ENCODE results near the gene HELQ. TPM values are rescaled to one million over a fixed set of nuclear protein-coding genes. Genes with fewer than 3 reads are reported as not detected.

Gene HELQ
- total RNA-seq, result 7.6 and 8.9 TPM in 2 replicates

DNA sequence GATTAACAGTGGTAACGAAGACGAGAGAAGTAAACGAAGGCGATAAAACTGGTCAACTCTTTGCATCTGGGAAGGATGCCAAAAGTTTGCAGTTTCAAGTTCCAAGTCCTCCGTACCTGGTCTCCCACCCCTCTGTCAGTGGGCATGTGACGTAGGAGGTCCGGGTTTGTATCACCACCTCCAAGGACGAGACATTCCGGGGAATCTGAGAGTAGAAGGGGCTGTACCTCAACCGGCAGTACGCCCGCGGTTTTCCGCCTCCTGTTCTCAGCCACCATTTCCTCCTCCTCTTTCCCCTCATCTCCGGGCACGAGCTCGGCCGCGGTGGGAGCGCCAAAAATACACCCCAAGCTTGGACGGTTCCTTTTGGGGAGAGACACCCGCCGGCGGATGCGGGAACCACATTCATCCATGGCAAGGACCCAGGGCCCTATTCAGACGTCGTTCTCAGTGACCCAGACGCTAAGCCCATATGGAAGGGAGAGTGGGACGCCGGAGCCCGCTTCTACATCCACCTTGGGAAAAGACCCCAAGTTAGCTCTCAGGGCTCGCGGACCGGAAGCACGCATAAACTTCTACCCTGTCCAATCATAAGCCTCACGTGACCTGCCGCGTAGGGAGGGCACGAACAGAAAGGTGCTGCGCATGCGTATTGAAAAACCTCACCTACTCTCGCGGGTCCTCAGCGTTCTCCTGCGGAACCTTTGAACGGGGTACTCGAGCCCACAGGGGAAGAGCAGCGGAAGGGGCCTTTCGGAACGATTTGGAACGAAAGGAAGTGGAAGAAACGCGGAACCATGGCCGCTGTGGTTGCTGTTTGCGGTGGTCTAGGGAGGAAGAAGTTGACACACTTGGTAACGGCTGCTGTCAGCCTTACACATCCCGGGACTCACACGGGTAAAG, at the start of gene HELQ, which contains the start of gene MRPS18C:
Gene HELQ, minus strand, starts transcription at position 543 of the 903 bp plus-strand sequence. Its CDS starts 130 bp downstream, at position 413.
Gene MRPS18C, plus strand, starts transcription at position 778 of the 903 bp plus-strand sequence. Its CDS starts 20 bp downstream, at position 798.

GRCh38 chr4:83484500-83485461, 29.2 kb upstream of the HELQ start, which contains the start of gene ABRAXAS1:
Gene ABRAXAS1 (minus strand): TSS chr4:83485100. CDS start chr4:83485072, 28 bp downstream.

Other genes starting within 250 kb of the HELQ start
- gene COQ2, start 171.0 kb downstream of the HELQ start, total RNA-seq, result 11.7 and 14.6 TPM in 2 replicates
- 3.7 and 13.0 TPM in 2 replicates for gene HPSE, start 121.0 kb downstream of the HELQ start, total RNA-seq
- 14.1 and 14.5 TPM in 2 replicates for gene MRPS18C, start 235 bp upstream of the HELQ start, total RNA-seq
- 16.9 and 19.5 TPM in 2 replicates for gene ABRAXAS1, start 29.3 kb upstream of the HELQ start, total RNA-seq
- 4.3 and 4.4 TPM in 2 replicates for gene GPAT3, start 80.3 kb upstream of the HELQ start, total RNA-seq